Caco-2 (cell line): Measurements from ENCODE around the gene ADARB2. TPM values are rescaled to one million over a fixed set of nuclear protein-coding genes. Genes with fewer than 3 reads are reported as not detected.
"Not testable (repeated sequence)": the region's sequence is repeated elsewhere in the genome, so short reads cannot be mapped to it uniquely, and the experiment has no call there.

Source experiments
- BruUV-seq: library from RNA; stranded (reverse); fragments of 400-500 nt; replicated peaks from 2 replicates; lab custom pipeline; 2021; lab: Mats Ljungman, UMichigan
- CTCF ChIA-PET: fragments of 300-600 bp; sonication (Branson Sonifier 250); formaldehyde crosslinking; loops from one replicate; lab custom pipeline; 2022; ENCODE audit warnings: antibody characterized with exemption; lab: Charles Lee
- POLR2A ChIA-PET: fragments of 300-600 bp; sonication (Branson Sonifier 250); formaldehyde crosslinking; loops from one replicate; lab custom pipeline; 2022; ENCODE audit warnings: antibody characterized with exemption; lab: Charles Lee
- DNase-seq, 2 experiments: peaks; one replicate each; pipeline versions ENCODE4 v3.0.0 to v3.0.0-alpha.2; 2020 to 2022
- H3K27me3 ChIP-seq: replicated peaks from 2 replicates; pipeline ENCODE4 v1.6.0; 2011; ENCODE audit warnings: low read length; ENCODE audit not compliant: control insufficient read depth, insufficient read depth
- H3K36me3 ChIP-seq: 2 replicates; pipeline ENCODE4 v1.5.1; 2011; ENCODE audit warnings: low read length; ENCODE audit not compliant: control insufficient read depth, insufficient read depth
- H3K4me1 ChIP-seq: fragments of 250-450 bp; sonication (Bioruptor Pico); 2 replicates; pipeline ENCODE4 v1.5.1; 2020; ENCODE audit warnings: mild to moderate bottlenecking
- H3K4me3 ChIP-seq: 2 replicates; pipeline ENCODE4 v1.5.1; 2011; ENCODE audit warnings: low read depth, mild to moderate bottlenecking, control low read depth, low read length
- H3K9me3 ChIP-seq: fragments of 250-450 bp; sonication (Bioruptor Pico); 2 replicates; pipeline ENCODE4 v1.5.1; 2020; ENCODE audit warnings: mild to moderate bottlenecking, moderate library complexity
- H3K27ac Mint-ChIP-seq: one replicate; pipeline ENCODE4 v1.8.0; 2022; ENCODE audit warnings: mixed read lengths; ENCODE audit not compliant: unreplicated experiment
- H3K27me3 Mint-ChIP-seq: one replicate; pipeline ENCODE4 v1.8.0; 2022; ENCODE audit warnings: mixed read lengths; ENCODE audit not compliant: insufficient read depth, unreplicated experiment
- H3K36me3 Mint-ChIP-seq: one replicate; pipeline ENCODE4 v1.8.0; 2022; ENCODE audit warnings: mild to moderate bottlenecking, mixed read lengths; ENCODE audit not compliant: insufficient read depth, unreplicated experiment
- H3K4me1 Mint-ChIP-seq: one replicate; pipeline ENCODE4 v1.8.0; 2022; ENCODE audit warnings: low read depth, mixed read lengths; ENCODE audit not compliant: unreplicated experiment
- H3K4me3 Mint-ChIP-seq: one replicate; pipeline ENCODE4 v1.8.0; 2022; ENCODE audit warnings: mild to moderate bottlenecking, moderate library complexity, mixed read lengths; ENCODE audit not compliant: unreplicated experiment
- H3K9me3 Mint-ChIP-seq: one replicate; pipeline ENCODE4 v1.8.0; 2022; ENCODE audit warnings: mixed read lengths; ENCODE audit not compliant: unreplicated experiment
- CTCF ChIP-seq, 2 experiments: fragments of 200-600 bp in 1 of 2; IDR thresholded peaks; 1 replicate in 1 of 2; 2 replicates in 1 of 2; pipeline versions ENCODE4 v1.5.1 to v1.8.0; 2011 to 2022; ENCODE audit warnings: antibody characterized with exemption in 1 of 2, control low read depth in 1 of 2, inconsistent platforms in 1 of 2, low read depth in 1 of 2, low read length in 1 of 2, mild to moderate bottlenecking in 1 of 2, moderate library complexity in 1 of 2; ENCODE audit not compliant: insufficient read depth in 1 of 2, severe bottlenecking in 1 of 2, unreplicated experiment in 1 of 2
- intact Hi-C: fragments of 100-400 bp; cut with micrococcal nuclease; formaldehyde crosslinking; loops from one replicate; pipeline ENCODE4 v1.10.0; 2022; ENCODE audit not compliant: unreplicated experiment
- total RNA-seq: library from RNA; stranded (reverse); gene quantifications from 2 replicates; pipeline ENCODE4 v1.2.3, GENCODE V29; 2022

The ADARB2 gene
- total RNA-seq, 1 experiment from 2014 or later, result 0.27 TPM

- Histone ChIP-seq H3K9me3 (0 out of 2 replicates have a peak, but pooled peaks cover 3% of the 10 kb centered on the region), H3K36me3 (no peaks in the 10 kb centered on the region), H3K27me3 (peaks cover 5% of the 10 kb centered on the region), H3K4me3 (no peak overlapping the region), H3K4me1 (no peaks in the 10 kb centered on the region)
- BruUV-seq, result no TSS peak
- Mint-ChIP-seq H3K4me1 (no peaks in the 10 kb centered on the region), H3K4me3 (no peak overlapping the region), H3K27me3 (peaks cover 36% of the 10 kb centered on the region), H3K9me3 (peaks cover 10% of the 10 kb centered on the region), H3K36me3 (no peaks in the 10 kb centered on the region), H3K27ac (no peak overlapping the region)
- ChIA-PET POLR2A (no interaction called here), CTCF (no interaction called here)
- DNase-seq, result no peak
- intact Hi-C loops, result no loop called here
- TF ChIP-seq CTCF (IDR thresholded peaks at IDR 0.05; ENCODE audit: insufficient read depth in 1 of 2, low read depth in 1 of 2, low read length in 1 of 2, severe bottlenecking in 1 of 2, unreplicated experiment in 1 of 2), result no peak
These were observed 488.0 kb downstream of the ADARB2 start for GRCh38 chr10:1249142-1249920.

- BruUV-seq, H3K27ac Mint-ChIP-seq, DNase-seq, H3K4me1 ChIP-seq, H3K36me3 ChIP-seq, H3K9me3 ChIP-seq, H3K36me3 Mint-ChIP-seq, H3K4me1 Mint-ChIP-seq, H3K27me3 ChIP-seq, POLR2A ChIA-PET, CTCF ChIA-PET, intact Hi-C loops, H3K4me3 ChIP-seq: not testable (repeated sequence)
- Mint-ChIP-seq H3K4me3 (peak overlapping the region; percentile 35), H3K27me3 (peaks cover 28% of the 10 kb centered on the region), H3K9me3 (peaks cover 10% of the 10 kb centered on the region)
These were observed 489.1 kb downstream of the ADARB2 start for GRCh38 chr10:1248262-1248630.

GRCh38 chr10:1247598-1248261, 489.6 kb downstream of the ADARB2 start:
- ChIA-PET CTCF (interaction anchor here (0.6 kb wide), 1 partner anchor 17 kb away, joined by 3 read pairs; no protein-coding TSS in a partner anchor), POLR2A (no interaction called here)
- no peaks in the 10 kb centered on the region for H3K36me3 Mint-ChIP-seq
- H3K4me3 ChIP-seq, result no peak overlapping the region
- peaks cover 10% of the 10 kb centered on the region for H3K9me3 Mint-ChIP-seq
- intact Hi-C loops, result no loop called here
- H3K4me3 Mint-ChIP-seq, result peak overlapping the region; percentile 35
- 0 out of 2 replicates have a peak, but pooled peaks cover 3% of the 10 kb centered on the region for H3K9me3 ChIP-seq
- H3K36me3 ChIP-seq, result no peaks in the 10 kb centered on the region
- no peak for TF ChIP-seq CTCF (IDR thresholded peaks at IDR 0.05; ENCODE audit: insufficient read depth in 1 of 2, low read depth in 1 of 2, low read length in 1 of 2, severe bottlenecking in 1 of 2, unreplicated experiment in 1 of 2)
- peaks cover 1% of the 10 kb centered on the region for H3K27me3 ChIP-seq
- H3K27ac Mint-ChIP-seq, result no peak overlapping the region
- no peak for DNase-seq
- no TSS peak for BruUV-seq
- H3K4me1 Mint-ChIP-seq, result peaks cover 6% of the 10 kb centered on the region
- no peaks in the 10 kb centered on the region for H3K4me1 ChIP-seq
- H3K27me3 Mint-ChIP-seq, result peaks cover 26% of the 10 kb centered on the region
